Astrocyte (in vitro differentiated cells and primary cell): ENCODE data around the gene BMPER.

Experiments
- CTCF ChIP-seq: IDR thresholded peaks from 2 replicates; pipeline ENCODE4 v1.5.1; 2011; ENCODE audit warnings: low read depth, mild to moderate bottlenecking, inconsistent platforms, low read length, moderate library complexity; ENCODE audit not compliant: insufficient read depth
- EZH2 ChIP-seq: IDR thresholded peaks from 2 replicates; pipeline ENCODE4 v1.6.1; 2012; ENCODE audit warnings: mild to moderate bottlenecking, low read length, inconsistent platforms; ENCODE audit not compliant: insufficient read depth

- TF ChIP-seq CTCF (no peak), EZH2 (no peak)
Measured at GRCh38 chr7:34138483-34138882, 233.1 kb downstream of the BMPER start.
